Ectodermal cell (in vitro differentiated cells): ENCODE measurements around the gene PTPN4.

Source experiments
- H3K27ac ChIP-seq: 2 replicates; pipeline ENCODE4 v1.7.0; 2013; ENCODE audit warnings: mild to moderate bottlenecking, low read depth, low read length; ENCODE audit not compliant: insufficient read depth, poor library complexity, severe bottlenecking
- H3K27me3 ChIP-seq: 2 replicates; pipeline ENCODE4 v1.7.0; 2013; ENCODE audit warnings: mild to moderate bottlenecking, low read length; ENCODE audit not compliant: insufficient read depth, control insufficient read depth, poor library complexity, severe bottlenecking
- H3K36me3 ChIP-seq: one replicate; pipeline ENCODE4 v1.7.0; 2013; ENCODE audit warnings: low read length; ENCODE audit not compliant: control insufficient read depth, insufficient read depth
- H3K4me1 ChIP-seq: one replicate; pipeline ENCODE4 v1.7.0; 2013; ENCODE audit warnings: low read length; ENCODE audit not compliant: control insufficient read depth, insufficient read depth
- H3K4me3 ChIP-seq: 2 replicates; pipeline ENCODE4 v1.7.0; 2013; ENCODE audit warnings: low read depth, low read length, control low read depth; ENCODE audit not compliant: insufficient read depth
- H3K9me3 ChIP-seq: 2 replicates; pipeline ENCODE4 v1.7.0; 2013; ENCODE audit warnings: mild to moderate bottlenecking, low read length, moderate library complexity; ENCODE audit not compliant: control insufficient read depth
- WGBS, 2 experiments: methylation state at CpG; one replicate each; pipeline ENCODE4 v1.1.7; 2013; ENCODE audit warnings: missing lambda C conversion rate in 2 of 2; 5-methylcytosine and 5-hydroxymethylcytosine counted together

Gene PTPN4

DNA sequence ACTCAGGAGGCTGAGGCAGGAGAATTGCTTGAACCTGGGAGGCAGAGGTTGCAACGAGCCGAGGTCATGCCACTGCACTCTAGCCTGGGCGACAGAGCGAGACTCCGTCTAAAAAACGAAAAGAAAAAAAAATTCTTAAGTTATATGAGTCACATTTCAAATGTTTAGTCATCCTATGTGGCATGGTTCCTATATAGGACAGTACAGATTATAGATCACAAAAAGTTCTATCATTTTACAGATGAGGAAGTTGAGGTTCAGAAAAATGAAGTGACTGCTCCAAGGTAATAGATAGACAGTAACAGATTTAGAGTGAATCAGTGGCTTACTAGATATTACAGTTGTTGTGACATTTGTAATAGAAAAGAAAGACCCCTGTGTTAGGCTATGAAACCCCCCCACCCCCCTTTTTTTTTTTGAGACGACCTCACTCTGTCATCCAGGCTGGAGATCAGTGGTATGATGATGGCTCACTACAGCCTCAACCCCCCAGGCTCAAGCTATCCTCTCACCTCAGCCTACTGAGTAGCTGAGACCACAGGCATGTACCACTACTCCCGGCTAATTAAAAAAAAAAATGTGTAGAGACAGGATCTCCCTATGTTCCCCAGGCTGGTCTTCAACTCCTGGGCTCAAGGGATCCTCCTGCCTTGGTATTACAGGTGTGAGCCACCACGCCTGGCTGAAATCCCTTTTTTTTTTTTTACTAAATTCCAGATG is 22.7 kb downstream of the PTPN4 start:
- Histone ChIP-seq H3K9me3 (no peaks in the 10 kb centered on the region), H3K36me3 (no peaks in the 10 kb centered on the region), H3K27ac (no peak overlapping the region), H3K4me3 (no peak overlapping the region), H3K4me1 (no peaks in the 10 kb centered on the region), H3K27me3 (no peaks in the 10 kb centered on the region)
- WGBS, 2 experiments, result 92 to 98% methylated on average over 8 to 9 of the region's 9 CpGs

DNA sequence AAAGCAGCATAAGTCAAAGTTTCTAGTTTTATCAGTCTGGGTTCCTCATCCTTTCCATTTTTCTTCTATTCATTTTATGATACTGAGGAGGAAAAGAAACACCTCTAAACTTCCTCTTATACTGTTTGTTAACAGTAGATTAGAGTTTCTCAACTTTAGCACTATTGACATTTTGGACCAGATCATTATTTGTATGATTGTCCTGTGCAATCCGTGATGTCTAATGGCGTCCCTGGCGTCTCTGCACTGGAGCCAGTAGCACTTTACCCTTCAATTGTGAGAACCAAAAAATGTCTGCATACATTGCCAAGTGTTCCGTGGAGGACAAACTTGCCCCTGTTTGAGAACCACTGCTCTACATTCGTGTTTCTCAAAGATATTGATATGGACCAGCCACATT is 25.2 kb downstream of the PTPN4 start:
- H3K4me1 ChIP-seq, result no peaks in the 10 kb centered on the region
- H3K36me3 ChIP-seq, result no peaks in the 10 kb centered on the region
- no peak overlapping the region for H3K27ac ChIP-seq
- WGBS, 2 experiments, result 86 to 87% methylated on average over 5 of the region's 5 CpGs
- no peak overlapping the region for H3K4me3 ChIP-seq
- no peaks in the 10 kb centered on the region for H3K27me3 ChIP-seq
- H3K9me3 ChIP-seq, result no peaks in the 10 kb centered on the region

DNA sequence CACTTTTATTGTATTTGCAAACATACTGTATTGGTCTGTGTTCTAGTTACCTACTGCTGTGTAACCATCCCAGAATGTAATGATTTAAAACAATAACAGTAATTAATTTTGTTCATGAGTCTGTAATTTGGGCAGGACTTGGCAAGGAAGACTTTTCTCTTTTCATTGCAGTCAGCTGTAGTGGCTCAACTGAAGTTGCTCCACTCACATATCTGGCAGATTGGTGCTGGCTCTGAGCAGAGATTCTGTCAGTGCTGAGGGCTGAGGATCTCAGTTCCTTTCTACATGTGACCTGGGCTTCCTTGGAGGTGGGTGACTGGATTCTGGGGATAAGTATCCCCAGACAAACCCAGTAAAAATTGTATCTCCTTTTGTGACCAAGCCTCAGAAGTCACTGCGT is 26.6 kb downstream of the PTPN4 start:
- WGBS, 2 experiments, result 93 to 100% methylated on average over 1 of the region's 1 CpG
- Histone ChIP-seq H3K27ac (no peak overlapping the region), H3K9me3 (no peaks in the 10 kb centered on the region), H3K4me3 (no peak overlapping the region), H3K36me3 (no peaks in the 10 kb centered on the region), H3K27me3 (no peaks in the 10 kb centered on the region), H3K4me1 (no peaks in the 10 kb centered on the region)

GRCh38 chr2:119788752-119789151 is 29.0 kb downstream of the PTPN4 start:
- Histone ChIP-seq H3K27me3 (no peaks in the 10 kb centered on the region), H3K9me3 (no peaks in the 10 kb centered on the region), H3K36me3 (no peaks in the 10 kb centered on the region), H3K27ac (no peak overlapping the region), H3K4me1 (no peaks in the 10 kb centered on the region), H3K4me3 (no peak overlapping the region)
- 100% methylated on average over 1 of the region's 1 CpG for WGBS, 2 experiments

- Histone ChIP-seq H3K4me1 (no peaks in the 10 kb centered on the region), H3K4me3 (no peak overlapping the region), H3K27ac (no peak overlapping the region), H3K36me3 (peaks cover 4% of the 10 kb centered on the region), H3K9me3 (no peaks in the 10 kb centered on the region), H3K27me3 (no peaks in the 10 kb centered on the region)
These were observed 30.7 kb downstream of the PTPN4 start for GRCh38 chr2:119790466-119790865.

GRCh38 chr2:119792907-119793312 is 33.2 kb downstream of the PTPN4 start:
- Histone ChIP-seq H3K27me3 (no peaks in the 10 kb centered on the region), H3K4me1 (no peaks in the 10 kb centered on the region), H3K4me3 (no peak overlapping the region), H3K36me3 (peaks cover 4% of the 10 kb centered on the region), H3K9me3 (no peaks in the 10 kb centered on the region), H3K27ac (no peak overlapping the region)
- 81 to 82% methylated on average over 8 of the region's 8 CpGs for WGBS, 2 experiments

- H3K4me3 ChIP-seq, result no peak overlapping the region
- no peak overlapping the region for H3K27ac ChIP-seq
These were observed 34.5 kb downstream of the PTPN4 start for GRCh38 chr2:119794237-119794636.

DNA sequence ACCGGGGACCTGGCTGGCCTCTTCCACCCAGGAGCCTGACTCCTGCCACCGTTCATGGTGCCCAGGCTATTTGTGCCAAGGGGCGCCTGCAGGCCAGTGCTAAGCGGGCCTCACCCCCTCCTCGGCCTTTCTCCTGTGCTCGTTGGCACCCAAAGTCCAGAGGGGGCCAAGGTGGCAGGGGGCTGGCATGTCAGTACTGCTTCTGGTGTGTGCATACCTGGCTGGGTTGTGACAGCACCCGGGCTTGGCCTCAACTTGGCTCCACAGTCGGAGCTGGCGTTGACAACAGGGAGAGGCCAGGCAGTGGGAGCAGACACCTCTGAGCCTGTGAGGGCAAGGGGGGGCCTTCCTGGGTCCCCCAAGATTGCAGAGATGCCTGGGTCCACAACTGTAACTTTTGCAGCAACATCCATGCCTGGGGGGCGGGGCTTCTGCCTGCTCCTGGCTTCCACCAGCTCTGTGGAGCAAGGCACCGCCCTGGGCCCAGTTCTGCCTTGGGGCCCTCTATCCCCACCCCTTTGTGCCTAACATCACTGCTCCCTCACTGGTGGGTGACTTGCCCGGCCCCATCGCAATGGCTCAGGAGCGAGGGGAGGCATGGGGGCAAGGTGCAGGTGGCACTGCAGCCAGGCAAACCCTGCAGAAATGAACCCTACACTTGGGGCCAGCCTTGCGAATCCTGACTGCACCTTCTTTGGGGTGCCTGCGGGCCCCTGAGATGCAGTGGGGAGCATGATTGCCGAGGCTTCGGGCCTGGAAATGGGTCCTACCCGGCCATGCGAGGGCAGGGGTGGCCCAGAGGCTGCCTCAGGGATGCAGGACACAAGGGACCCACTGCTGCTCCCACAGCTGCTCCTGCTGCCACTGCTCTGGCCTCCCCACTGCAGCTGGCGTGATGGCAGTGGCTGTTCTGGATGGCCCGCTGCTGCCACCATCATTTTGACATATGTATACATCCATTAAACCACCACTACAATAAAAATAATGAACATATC is 35.9 kb downstream of the PTPN4 start:
- Histone ChIP-seq H3K4me1 (no peaks in the 10 kb centered on the region), H3K36me3 (peaks cover 4% of the 10 kb centered on the region), H3K4me3 (no peak overlapping the region), H3K27me3 (no peaks in the 10 kb centered on the region), H3K9me3 (no peaks in the 10 kb centered on the region), H3K27ac (no peak overlapping the region)
- WGBS, 2 experiments, result 92 to 94% methylated on average over 22 of the region's 22 CpGs

More at GRCh38 chr2:119794237-119794636, 34.5 kb downstream of the PTPN4 start:
- no peaks in the 10 kb centered on the region for H3K9me3 ChIP-seq
- no peaks in the 10 kb centered on the region for H3K27me3 ChIP-seq
- peaks cover 4% of the 10 kb centered on the region for H3K36me3 ChIP-seq
- 95% methylated on average over 9 of the region's 9 CpGs for WGBS, 2 experiments
- H3K4me1 ChIP-seq, result no peaks in the 10 kb centered on the region

DNA sequence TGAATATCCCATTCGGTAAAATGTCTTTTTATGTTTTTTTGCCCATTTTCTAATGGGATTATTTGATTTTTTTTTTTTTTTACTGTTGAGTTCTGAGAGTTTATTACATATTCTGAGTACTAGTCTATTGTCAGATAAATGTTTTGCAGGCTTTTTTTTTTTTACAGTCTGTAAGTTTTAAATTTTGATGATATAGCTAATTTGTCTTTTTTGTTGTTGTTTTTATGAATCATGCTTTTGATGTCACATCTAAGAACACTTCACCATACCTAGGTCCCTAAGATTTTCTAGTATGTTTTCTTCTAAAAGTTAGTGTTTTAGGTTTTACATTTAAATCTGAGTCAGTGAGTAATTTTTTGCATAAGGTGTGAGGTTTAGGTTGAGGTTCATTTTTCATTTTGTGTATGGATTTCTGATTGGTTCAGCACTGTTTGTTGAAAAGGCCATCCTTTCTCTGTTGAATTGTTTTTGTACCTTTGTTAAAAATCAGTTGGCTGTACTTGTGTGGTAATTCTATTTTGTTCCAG is 40.7 kb downstream of the PTPN4 start:
- no peaks in the 10 kb centered on the region for H3K27me3 ChIP-seq
- no peak overlapping the region for H3K4me3 ChIP-seq
- H3K36me3 ChIP-seq, result no peaks in the 10 kb centered on the region
- H3K4me1 ChIP-seq, result no peaks in the 10 kb centered on the region
- no peaks in the 10 kb centered on the region for H3K9me3 ChIP-seq
- 93 to 100% methylated on average over 1 of the region's 1 CpG for WGBS, 2 experiments
- no peak overlapping the region for H3K27ac ChIP-seq

DNA sequence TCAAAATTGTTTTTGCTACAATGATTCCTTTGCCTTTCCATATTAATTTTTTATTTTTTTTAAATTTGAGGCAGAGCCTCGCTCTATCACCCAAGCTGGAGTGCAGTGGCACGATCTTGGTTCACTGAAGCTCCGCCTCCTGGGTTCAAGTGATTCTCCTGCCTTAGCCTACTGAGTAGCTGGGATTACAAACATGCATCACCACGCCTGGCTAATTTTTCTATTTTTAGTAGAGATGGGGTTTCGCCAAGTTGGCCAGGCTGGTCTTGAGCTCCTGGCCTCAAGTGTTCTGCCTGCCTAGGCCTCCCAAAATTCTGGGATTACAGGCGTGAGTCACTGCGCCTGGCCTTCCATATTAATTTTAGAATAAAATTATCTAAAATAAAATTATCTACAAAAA is 41.3 kb downstream of the PTPN4 start:
- 91 to 94% methylated on average over 5 to 6 of the region's 7 CpGs for WGBS, 2 experiments
- no peaks in the 10 kb centered on the region for H3K9me3 ChIP-seq
- H3K27me3 ChIP-seq, result no peaks in the 10 kb centered on the region
- H3K4me3 ChIP-seq, result no peak overlapping the region
- no peaks in the 10 kb centered on the region for H3K36me3 ChIP-seq
- H3K27ac ChIP-seq, result no peak overlapping the region
- no peaks in the 10 kb centered on the region for H3K4me1 ChIP-seq
